GM23338 (cell line): ENCODE results near the gene UBXN4. TPM values are rescaled to one million over a fixed set of nuclear protein-coding genes. Genes with fewer than 3 reads are reported as not detected.

Experiments used
- ATAC-seq: fragments of 200-7000 bp; cut with Tn5 transposase; 3 replicates; pipeline ENCODE4 v1.9.1; 2020
- DNase-seq: peaks from one replicate; pipeline ENCODE4 v3.0.0-alpha.2; 2015; ENCODE audit warnings: low spot score
- H2AFZ ChIP-seq: fragments of 200-600 bp; sonication (generic); 2 replicates; pipeline ENCODE4 v1.8.0; 2016; ENCODE audit warnings: antibody characterized with exemption, mild to moderate bottlenecking, moderate library complexity
- H3F3A ChIP-seq: fragments of 200-600 bp; sonication (generic); replicated peaks from 2 replicates; pipeline ENCODE4 v1.8.0; 2017; ENCODE audit warnings: antibody characterized with exemption, mixed run types, low read depth
- H3K27ac ChIP-seq: fragments of 200-600 bp; sonication (generic); 2 replicates; pipeline ENCODE4 v1.6.1; 2016; ENCODE audit warnings: low read depth
- H3K27me3 ChIP-seq: fragments of 200-600 bp; sonication (generic); 2 replicates; pipeline ENCODE4 v1.8.0; 2016; ENCODE audit warnings: mild to moderate bottlenecking, mixed run types, moderate library complexity; ENCODE audit not compliant: insufficient read depth
- H3K36me3 ChIP-seq: fragments of 200-600 bp; sonication (generic); 2 replicates; pipeline ENCODE4 v1.8.0; 2016; ENCODE audit warnings: mild to moderate bottlenecking; ENCODE audit not compliant: insufficient read depth
- H3K4me1 ChIP-seq: fragments of 200-600 bp; sonication (generic); 2 replicates; pipeline ENCODE4 v1.8.0; 2016; ENCODE audit warnings: mild to moderate bottlenecking, moderate library complexity; ENCODE audit not compliant: insufficient read depth
- H3K4me2 ChIP-seq: fragments of 200-600 bp; sonication (generic); 2 replicates; pipeline ENCODE4 v1.7.1; 2017; ENCODE audit warnings: mixed run types
- H3K4me3 ChIP-seq: fragments of 200-600 bp; sonication (generic); 2 replicates; pipeline ENCODE4 v1.6.1; 2016; ENCODE audit warnings: mixed run types
- H3K79me2 ChIP-seq: fragments of 200-600 bp; sonication (generic); replicated peaks from 2 replicates; pipeline ENCODE4 v1.8.0; 2017; ENCODE audit warnings: mild to moderate bottlenecking; ENCODE audit not compliant: insufficient read depth
- H3K9me2 ChIP-seq: fragments of 200-600 bp; sonication (generic); 2 replicates; pipeline ENCODE4 v1.8.0; 2017; ENCODE audit not compliant: insufficient read depth
- H4K20me1 ChIP-seq: fragments of 200-600 bp; sonication (generic); replicated peaks from 2 replicates; pipeline ENCODE4 v1.8.0; 2017; ENCODE audit warnings: mild to moderate bottlenecking; ENCODE audit not compliant: insufficient read depth
- H3K27ac Mint-ChIP-seq: 2 replicates; pipeline ENCODE4 v1.8.0; 2020; ENCODE audit warnings: inconsistent platforms, mild to moderate bottlenecking, moderate library complexity, mixed read lengths
- H3K27me3 Mint-ChIP-seq: 3 replicates; pipeline ENCODE4 v1.8.0; 2022; ENCODE audit warnings: low read depth, mild to moderate bottlenecking, moderate library complexity, mixed read lengths, inconsistent platforms; ENCODE audit not compliant: insufficient read depth, poor library complexity
- H3K36me3 Mint-ChIP-seq: 3 replicates; pipeline ENCODE4 v1.8.0; 2021; ENCODE audit warnings: low read depth, mild to moderate bottlenecking, inconsistent platforms, moderate library complexity, mixed read lengths
- H3K4me1 Mint-ChIP-seq: 3 replicates; pipeline ENCODE4 v1.8.0; 2020; ENCODE audit warnings: mild to moderate bottlenecking, inconsistent platforms, mixed read lengths
- H3K4me3 Mint-ChIP-seq: 3 replicates; pipeline ENCODE4 v1.8.0; 2021; ENCODE audit warnings: moderate library complexity, mild to moderate bottlenecking, inconsistent platforms, mixed read lengths
- H3K9me3 Mint-ChIP-seq: 3 replicates; pipeline ENCODE4 v1.8.0; 2020; ENCODE audit warnings: moderate library complexity, mild to moderate bottlenecking, inconsistent platforms, mixed read lengths
- CREB1 ChIP-seq: fragments of 250-450 bp; sonication (Bioruptor Pico); IDR thresholded peaks from 2 replicates; pipeline ENCODE4 v1.5.0; 2020; ENCODE audit warnings: low read depth, mild to moderate bottlenecking, moderate library complexity
- CTCF ChIP-seq, 2 experiments: fragments of 200-600 bp in 1 of 2; sonication (generic) in 1 of 2; conservative IDR thresholded peaks; 2 replicates each; pipeline versions ENCODE4 v1.5.1 to v1.6.1; 2016 to 2017; ENCODE audit warnings: antibody characterized with exemption in 2 of 2, low read depth in 2 of 2, mild to moderate bottlenecking in 2 of 2, moderate library complexity in 1 of 2
- ETS1 ChIP-seq: IDR thresholded peaks from 2 replicates; pipeline ENCODE4 v1.6.1; 2016; ENCODE audit warnings: antibody characterized with exemption
- EZH2 ChIP-seq: fragments of 200-600 bp; sonication (generic); IDR thresholded peaks from one replicate; pipeline ENCODE4 v1.8.0; 2017; ENCODE audit warnings: antibody characterized with exemption, mild to moderate bottlenecking, low read depth; ENCODE audit not compliant: unreplicated experiment
- EZH2phosphoT487 ChIP-seq: fragments of 200-600 bp; sonication (generic); IDR thresholded peaks from one replicate; pipeline ENCODE4 v1.8.1; 2018; ENCODE audit warnings: antibody characterized with exemption; ENCODE audit not compliant: unreplicated experiment
- JUNB ChIP-seq: IDR thresholded peaks from one replicate; pipeline ENCODE4 v1.6.1; 2016; ENCODE audit warnings: antibody characterized with exemption; ENCODE audit not compliant: unreplicated experiment
- NANOG ChIP-seq: IDR thresholded peaks from 2 replicates; pipeline ENCODE4 v1.6.1; 2016; ENCODE audit warnings: antibody characterized with exemption, borderline replicate concordance
- POLR2AphosphoS5 ChIP-seq: IDR thresholded peaks from 2 replicates; pipeline ENCODE4 v1.6.1; 2016; ENCODE audit warnings: antibody characterized with exemption, low read depth
- REST ChIP-seq: IDR thresholded peaks from one replicate; pipeline ENCODE4 v1.6.1; 2018; ENCODE audit warnings: antibody characterized with exemption; ENCODE audit not compliant: unreplicated experiment
- STAT1 ChIP-seq: IDR thresholded peaks from one replicate; pipeline ENCODE4 v1.6.1; 2016; ENCODE audit warnings: antibody characterized with exemption; ENCODE audit not compliant: unreplicated experiment
- ZNF114 ChIP-seq: fragments of 250-450 bp; sonication (Bioruptor Pico); IDR thresholded peaks from 2 replicates; pipeline ENCODE4 v1.5.0; 2020; ENCODE audit warnings: mild to moderate bottlenecking, moderate library complexity
- ZNF331 ChIP-seq: fragments of 250-450 bp; sonication (Bioruptor Pico); IDR thresholded peaks from 2 replicates; pipeline ENCODE4 v1.5.0; 2020; ENCODE audit warnings: low read depth, mild to moderate bottlenecking, moderate library complexity
- ZNF462 ChIP-seq: fragments of 250-450 bp; sonication (Bioruptor Pico); IDR thresholded peaks from 2 replicates; pipeline ENCODE4 v1.5.0; 2020; ENCODE audit warnings: mild to moderate bottlenecking, moderate library complexity
- polyA plus RNA-seq: library from polyadenylated mRNA; unstranded; fragments of >200 nt; fragmentation: Nextera tagmentation; extraction: Ambion mirVana; gene quantifications from 2 replicates; pipeline ENCODE4 v1.2.1, GENCODE V29; 2016
- total RNA-seq: library from RNA; depleted of rRNA; stranded (reverse); fragments of >200 nt; shearing (Covaris generic); gene quantifications from 2 replicates; pipeline ENCODE4 v1.2.3, GENCODE V29; 2014

Gene UBXN4
- total and polyA plus RNA-seq, 2 experiments from 2014 or later = 57.6 to 226 TPM

GRCh38 chr2:135783439-135783838, 41.8 kb downstream of the UBXN4 start:
- no peak for ATAC-seq
- TF ChIP-seq EZH2phosphoT487 (no peak), REST (no peak), CTCF (conservative IDR thresholded peaks at IDR 0.05; ENCODE audit: low read depth in 2 of 2) (no peak), CREB1 (CRISPR knock-in tag) (no peak), POLR2AphosphoS5 (no peak), ETS1 (no peak), EZH2 (no peak), STAT1 (no peak), ZNF462 (no peak), JUNB (no peak), ZNF114 (CRISPR knock-in tag) (no peak), NANOG (no peak), ZNF331 (CRISPR knock-in tag) (no peak)
- DNase-seq = no peak
- H2AFZ ChIP-seq = no peak overlapping the region
- peaks cover 5% of the 10 kb centered on the region; the same call in 1 of the 2 replicates for H4K20me1 ChIP-seq
- no peaks in the 10 kb centered on the region for H3K9me2 ChIP-seq
- H3F3A ChIP-seq = 0 out of 2 replicates have a peak, but pooled peaks cover 5% of the 10 kb centered on the region
- H3K36me3 ChIP-seq = peaks cover 39% of the 10 kb centered on the region
- no peak overlapping the region for H3K27ac Mint-ChIP-seq
- H3K27ac ChIP-seq = no peak overlapping the region
- H3K4me3 Mint-ChIP-seq = no peak overlapping the region
- H3K36me3 Mint-ChIP-seq = peaks cover 81% of the 10 kb centered on the region
- peaks cover 7% of the 10 kb centered on the region; the same call in 1 of the 2 replicates for H3K4me1 ChIP-seq
- peaks cover 5% of the 10 kb centered on the region for H3K27me3 Mint-ChIP-seq
- H3K27me3 ChIP-seq = no peaks in the 10 kb centered on the region
- peaks cover 16% of the 10 kb centered on the region for H3K4me1 Mint-ChIP-seq
- H3K9me3 Mint-ChIP-seq = peaks cover 3% of the 10 kb centered on the region; the same call in 2 of the 3 replicates
- no peak overlapping the region for H3K4me3 ChIP-seq
- no peaks in the 10 kb centered on the region for H3K79me2 ChIP-seq
- H3K4me2 ChIP-seq = no peak overlapping the region
